Measurements from ENCODE around the gene MCOLN3. TPM values are rescaled to one million over a fixed set of nuclear protein-coding genes. Genes with fewer than 3 reads are reported as not detected.
A peak's percentile ranks its signal among the peaks of the same experiment; 100 is the strongest.
"Not testable (repeated sequence)": the region's sequence is repeated elsewhere in the genome, so short reads cannot be mapped to it uniquely, and the experiment has no call there.

The MCOLN3 gene
- total RNA-seq, 1 donor from 2014 or later: 11.6 TPM

GRCh38 chr1:85015826-85016225 is 32.5 kb downstream of the MCOLN3 start:
- Histone ChIP-seq H3K27me3 (ENCODE audit: control insufficient read depth, insufficient read depth, low read length) (no peaks in the 10 kb centered on the region), H3K4me3 (ENCODE audit: low read depth, low read length) (no peak overlapping the region), H3K36me3 (ENCODE audit: control insufficient read depth, insufficient read depth, low read length) (no peaks in the 10 kb centered on the region)
- DNase-seq (ENCODE audit: low read depth): no peak
- no peak for TF ChIP-seq CTCF (IDR thresholded peaks at IDR 0.05; ENCODE audit: insufficient read depth, low read length, poor library complexity, severe bottlenecking)

DNA sequence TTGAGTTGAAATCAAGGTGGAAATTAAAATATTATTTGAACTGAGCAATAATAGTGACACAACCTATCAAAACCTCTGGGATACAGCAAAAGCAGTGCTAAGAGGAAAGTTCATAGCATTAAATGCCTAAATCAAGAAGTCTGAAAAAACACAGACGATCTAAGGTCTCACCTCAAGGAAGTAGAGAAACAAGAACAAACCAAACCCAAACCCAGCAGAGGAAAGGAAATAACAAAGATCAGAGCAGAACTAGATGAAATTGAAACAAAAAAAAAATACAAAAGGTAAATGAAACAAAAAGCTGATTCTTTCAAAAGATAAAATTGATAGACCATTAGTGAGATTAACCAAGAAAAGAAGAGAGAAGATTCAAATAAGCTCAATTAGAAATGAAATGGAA is 42.7 kb downstream of the MCOLN3 start:
- not testable (repeated sequence) for H3K27me3 ChIP-seq (ENCODE audit: control insufficient read depth, insufficient read depth, low read length); DNase-seq (ENCODE audit: low read depth); H3K4me3 ChIP-seq (ENCODE audit: low read depth, low read length); H3K36me3 ChIP-seq (ENCODE audit: control insufficient read depth, insufficient read depth, low read length)

- no peak overlapping the region for H3K4me3 ChIP-seq (ENCODE audit: low read depth, low read length)
- H3K36me3 ChIP-seq (ENCODE audit: control insufficient read depth, insufficient read depth, low read length): no peaks in the 10 kb centered on the region
- no peak for TF ChIP-seq CTCF (IDR thresholded peaks at IDR 0.05; ENCODE audit: insufficient read depth, low read length, poor library complexity, severe bottlenecking)
- H3K27me3 ChIP-seq (ENCODE audit: control insufficient read depth, insufficient read depth, low read length): peaks cover 18% of the 10 kb centered on the region
- DNase-seq (ENCODE audit: low read depth): no peak
Observed at GRCh38 chr1:85001742-85002141, 46.6 kb downstream of the MCOLN3 start.

- DNase-seq (ENCODE audit: low read depth): no peak
- Histone ChIP-seq H3K27me3 (ENCODE audit: control insufficient read depth, insufficient read depth, low read length) (peaks cover 18% of the 10 kb centered on the region), H3K36me3 (ENCODE audit: control insufficient read depth, insufficient read depth, low read length) (no peaks in the 10 kb centered on the region), H3K4me3 (ENCODE audit: low read depth, low read length) (no peak overlapping the region)
- TF ChIP-seq CTCF (IDR thresholded peaks at IDR 0.05; ENCODE audit: insufficient read depth, low read length, poor library complexity, severe bottlenecking): no peak
Observed at GRCh38 chr1:84998642-84999280, 49.5 kb downstream of the MCOLN3 start.

GRCh38 chr1:84997667-84998600 is 50.4 kb downstream of the MCOLN3 start:
- H3K36me3 ChIP-seq (ENCODE audit: control insufficient read depth, insufficient read depth, low read length): no peaks in the 10 kb centered on the region
- H3K4me3 ChIP-seq (ENCODE audit: low read depth, low read length): peak overlapping the region; percentile 56
- TF ChIP-seq CTCF (IDR thresholded peaks at IDR 0.05; ENCODE audit: insufficient read depth, low read length, poor library complexity, severe bottlenecking): no peak
- H3K27me3 ChIP-seq (ENCODE audit: control insufficient read depth, insufficient read depth, low read length): peaks cover 18% of the 10 kb centered on the region
- no peak for DNase-seq (ENCODE audit: low read depth)

GRCh38 chr1:84996846-84997666 is 51.2 kb downstream of the MCOLN3 start, which contains the start of gene MCOLN2:
Gene MCOLN2 (minus strand): TSS chr1:84997113. CDS start chr1:84996872, 241 bp downstream.
- H3K27me3 ChIP-seq (ENCODE audit: control insufficient read depth, insufficient read depth, low read length): peaks cover 18% of the 10 kb centered on the region

More at GRCh38 chr1:84996846-84997666, 51.2 kb downstream of the MCOLN3 start, which contains the start of gene MCOLN2:
- TF ChIP-seq CTCF (IDR thresholded peaks at IDR 0.05; ENCODE audit: insufficient read depth, low read length, poor library complexity, severe bottlenecking): no peak
- peak within 1 kb of the TSS; percentile 56 for H3K4me3 ChIP-seq (ENCODE audit: low read depth, low read length)
- DNase-seq (ENCODE audit: low read depth): no peak
- H3K36me3 ChIP-seq (ENCODE audit: control insufficient read depth, insufficient read depth, low read length): no peaks in the 10 kb centered on the region
